T-helper 1 cell (primary cell): Measurements from ENCODE around the gene NCAPH2.

ENCODE experiments used
- DNase-seq, 5 donors: peaks; one replicate each; pipeline ENCODE4 v3.0.0-alpha.2; 2012 to 2020

Gene NCAPH2

DNA sequence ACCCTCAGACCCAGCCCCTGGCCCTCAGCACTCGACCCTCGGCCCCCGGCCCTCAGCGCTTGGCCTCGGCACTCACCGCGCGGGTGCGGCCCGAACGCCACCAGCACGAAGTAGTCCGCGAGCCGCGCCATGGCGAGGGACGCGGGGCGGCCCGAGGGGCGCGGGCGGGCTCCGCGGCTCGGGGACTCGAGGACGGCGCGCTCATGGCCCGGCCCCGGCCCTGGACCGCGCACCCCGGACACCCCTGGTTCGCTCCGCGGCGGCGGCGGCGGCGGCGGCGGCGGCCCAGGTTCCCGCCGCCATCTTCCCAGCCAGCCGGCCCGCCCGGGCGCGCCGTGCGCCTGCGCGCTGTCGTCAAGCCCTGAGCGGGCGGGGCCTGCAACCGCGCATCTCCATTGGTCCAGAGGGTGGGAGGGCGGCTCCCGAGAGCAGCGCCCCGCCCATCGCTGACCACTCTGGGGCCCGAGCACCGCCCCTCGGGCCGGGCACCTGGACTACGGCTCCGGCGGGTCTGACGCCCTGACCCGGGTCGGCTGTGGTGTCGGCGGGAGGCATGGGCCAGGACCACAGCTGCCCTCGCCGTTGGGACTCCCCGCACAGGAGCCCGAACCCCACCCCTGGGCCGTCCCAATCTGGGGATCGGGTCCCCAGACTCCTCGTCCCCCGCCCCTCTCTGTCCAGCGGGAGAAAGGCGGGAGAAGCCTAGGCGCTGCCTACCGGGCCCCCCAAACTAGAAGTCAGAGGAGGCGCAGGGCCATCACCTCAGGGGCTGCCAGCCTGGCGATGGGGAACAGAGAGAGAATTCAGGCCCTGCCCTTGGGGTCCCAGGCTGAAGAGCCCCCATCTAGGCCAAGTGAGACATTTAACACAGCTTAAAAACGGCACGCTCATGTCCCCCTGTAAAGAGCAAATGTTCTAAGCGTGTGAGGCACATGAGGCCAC, 33.0 kb upstream of the NCAPH2 start, which contains the start of gene SBF1:
Gene SBF1, minus strand, starts transcription at position 326 of the 942 bp plus-strand sequence. Its CDS starts 195 bp downstream, at position 131.
- DNase-seq, result peak; percentile 79 to 88 (median 81)

DNA sequence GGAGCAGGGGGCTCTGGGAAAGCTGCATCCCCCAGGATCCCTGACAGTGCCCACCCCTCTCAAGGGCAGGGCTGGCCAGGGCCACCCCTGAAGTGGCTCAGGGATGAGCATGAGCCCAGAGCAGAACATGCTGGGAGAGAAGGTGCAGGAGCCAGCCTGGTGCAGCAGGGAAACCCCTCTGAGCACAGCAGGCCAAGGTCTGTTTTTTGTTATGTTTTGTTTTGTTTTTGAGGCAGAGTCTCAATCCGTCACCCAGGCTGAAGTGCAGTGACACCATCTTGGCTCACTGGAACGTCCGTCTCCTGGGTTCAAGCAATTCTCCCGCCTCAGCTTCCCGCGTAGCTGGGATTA, 32.4 kb upstream of the NCAPH2 start:
- DNase-seq, result no peak

GRCh38 chr22:50476868-50477267, 31.2 kb upstream of the NCAPH2 start:
- DNase-seq, result no peak

DNA sequence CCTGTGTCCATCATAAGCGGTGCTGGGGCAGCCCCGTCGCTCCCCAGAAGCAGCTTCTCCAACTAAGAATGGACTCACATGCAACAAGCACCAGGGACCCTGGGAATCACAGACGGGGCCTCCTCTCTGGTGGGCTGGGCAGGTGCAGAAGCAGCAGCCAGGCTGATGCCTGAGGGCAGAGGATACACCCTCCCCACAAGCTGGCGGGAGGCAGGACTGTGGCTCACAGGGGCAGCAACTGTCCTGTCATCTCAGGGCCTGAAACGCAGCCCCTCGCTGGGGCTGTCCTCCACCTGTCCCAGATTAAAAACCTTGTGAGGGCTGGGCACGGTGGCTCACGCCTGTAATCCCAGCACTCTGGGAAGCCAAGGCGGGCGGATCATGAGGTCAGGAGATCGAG, 30.1 kb upstream of the NCAPH2 start:
- no peak for DNase-seq

GRCh38 chr22:50479721-50480120, 28.3 kb upstream of the NCAPH2 start:
- DNase-seq, result no peak

GRCh38 chr22:50481045-50481439, 27.0 kb upstream of the NCAPH2 start:
- no peak for DNase-seq

DNA sequence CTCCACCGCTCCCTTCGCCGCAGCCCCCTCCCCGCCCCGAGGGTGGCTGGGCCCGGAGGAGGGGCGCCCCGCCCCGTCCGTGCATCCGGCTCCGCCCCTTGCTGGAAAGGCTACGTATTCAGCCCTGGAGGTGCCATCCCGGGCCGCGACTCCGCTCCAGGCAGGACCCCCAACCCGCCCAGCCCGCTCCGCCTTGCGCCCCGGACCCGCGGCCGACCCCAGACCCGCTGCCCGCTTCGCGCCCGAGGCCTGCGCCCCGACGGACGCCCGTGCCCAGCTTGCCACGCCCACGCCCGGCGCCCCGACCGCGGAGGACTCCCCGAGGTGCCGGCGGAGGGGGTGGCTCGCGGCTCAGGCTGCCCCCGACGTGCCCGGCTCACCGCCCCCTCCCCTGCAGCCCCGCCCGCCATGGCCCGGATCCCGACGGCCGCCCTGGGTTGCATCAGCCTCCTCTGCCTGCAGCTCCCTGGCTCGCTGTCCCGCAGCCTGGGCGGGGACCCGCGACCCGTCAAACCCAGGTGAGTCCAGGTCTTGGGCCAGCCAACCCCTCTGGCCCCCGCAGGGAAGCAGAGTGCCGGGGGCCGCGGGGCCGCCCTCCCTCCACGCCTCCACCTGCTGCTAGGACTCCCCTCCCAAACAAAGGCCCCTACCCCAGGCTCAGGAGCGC, 26.5 kb upstream of the NCAPH2 start, which contains the start of gene ADM2:
Gene ADM2, plus strand, starts transcription at position 104 of the 667 bp plus-strand sequence. Its CDS starts 305 bp downstream, at position 409.
- DNase-seq, result peak; percentile 47 to 68 (median 60)

- no peak for DNase-seq
These were observed 25.6 kb upstream of the NCAPH2 start for GRCh38 chr22:50482107-50483074.

- DNase-seq, result no peak
These were observed 24.9 kb upstream of the NCAPH2 start for GRCh38 chr22:50483106-50483505.

DNA sequence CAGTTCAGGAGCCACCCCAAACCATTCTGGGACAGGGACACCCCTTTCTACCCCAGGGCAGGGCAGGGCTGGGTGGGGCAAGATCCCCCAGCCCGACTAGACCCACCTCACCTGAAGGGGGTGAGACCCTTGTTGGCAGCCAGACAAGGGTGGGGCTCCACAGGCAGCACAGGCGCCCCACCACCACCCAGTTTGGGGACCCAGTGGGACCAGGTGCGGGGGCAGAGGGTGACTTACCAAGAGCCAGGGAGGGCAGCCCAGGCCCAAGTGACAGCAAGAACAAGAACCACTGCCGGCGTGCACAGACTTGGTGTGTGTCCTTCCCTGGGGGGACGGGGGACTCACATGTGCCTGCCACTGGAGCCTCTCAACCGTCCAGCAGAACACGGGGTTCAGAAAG, 24.5 kb upstream of the NCAPH2 start:
- DNase-seq, result no peak

DNA sequence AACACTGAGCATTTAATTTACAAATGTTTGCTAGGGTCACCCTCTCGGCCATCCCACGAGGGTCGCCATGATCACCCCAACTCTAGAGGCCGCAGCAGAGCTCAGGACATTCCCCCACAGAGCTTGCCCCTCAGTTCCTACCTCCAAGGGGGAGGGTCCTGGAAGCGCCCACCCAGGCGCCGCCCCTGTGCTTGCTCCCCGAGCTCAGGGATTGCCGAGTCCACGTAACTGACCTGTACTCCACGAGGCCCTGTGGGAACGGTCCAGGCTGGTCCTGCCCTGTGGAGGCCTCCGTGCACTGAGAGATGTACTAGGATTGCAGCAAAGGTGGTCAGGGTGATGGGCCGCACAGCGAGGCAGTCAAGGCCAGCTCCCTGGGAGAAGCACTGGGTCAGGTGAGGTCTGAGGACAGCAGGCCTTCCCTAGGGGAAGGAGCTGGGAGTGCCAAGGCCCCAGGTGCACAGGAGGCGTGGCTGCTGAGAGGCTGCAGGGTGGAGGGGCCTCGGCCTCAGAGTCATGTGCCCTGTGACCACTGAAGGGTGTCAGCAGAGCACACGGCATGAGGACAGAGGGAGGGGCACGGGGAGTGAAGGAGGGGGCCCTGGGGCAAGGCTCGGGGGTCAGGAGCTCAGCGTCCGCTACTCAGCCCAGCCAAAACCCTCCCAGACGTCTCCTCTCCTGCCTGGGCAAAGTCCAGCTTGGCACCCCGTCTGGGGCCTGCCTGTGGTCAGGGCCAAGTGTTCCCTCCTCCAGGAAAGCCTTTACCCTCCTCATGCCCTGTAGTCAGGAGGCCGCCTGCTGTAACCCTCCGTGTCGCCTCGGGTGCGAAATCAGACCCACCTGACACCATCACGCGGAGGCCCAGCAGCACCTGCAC, 23.8 kb upstream of the NCAPH2 start:
- peak in 1 of 5 donors; percentile 9 for DNase-seq

GRCh38 chr22:50485221-50486131, 22.5 kb upstream of the NCAPH2 start:
- peak in 1 of 5 donors; percentile 9 for DNase-seq

- DNase-seq, result no peak
These were observed 21.3 kb upstream of the NCAPH2 start, which contains the start of gene MIOX for GRCh38 chr22:50486561-50487289. MIOX (plus strand) TSS chr22:50486859; CDS start chr22:50486898, 39 bp downstream.

GRCh38 chr22:50487290-50488005, 20.6 kb upstream of the NCAPH2 start:
- no peak for DNase-seq

- peak in 1 of 5 donors; percentile 5 for DNase-seq
These were observed 19.9 kb upstream of the NCAPH2 start for GRCh38 chr22:50488006-50488677.

GRCh38 chr22:50488886-50489285, 19.1 kb upstream of the NCAPH2 start:
- no peak for DNase-seq

DNA sequence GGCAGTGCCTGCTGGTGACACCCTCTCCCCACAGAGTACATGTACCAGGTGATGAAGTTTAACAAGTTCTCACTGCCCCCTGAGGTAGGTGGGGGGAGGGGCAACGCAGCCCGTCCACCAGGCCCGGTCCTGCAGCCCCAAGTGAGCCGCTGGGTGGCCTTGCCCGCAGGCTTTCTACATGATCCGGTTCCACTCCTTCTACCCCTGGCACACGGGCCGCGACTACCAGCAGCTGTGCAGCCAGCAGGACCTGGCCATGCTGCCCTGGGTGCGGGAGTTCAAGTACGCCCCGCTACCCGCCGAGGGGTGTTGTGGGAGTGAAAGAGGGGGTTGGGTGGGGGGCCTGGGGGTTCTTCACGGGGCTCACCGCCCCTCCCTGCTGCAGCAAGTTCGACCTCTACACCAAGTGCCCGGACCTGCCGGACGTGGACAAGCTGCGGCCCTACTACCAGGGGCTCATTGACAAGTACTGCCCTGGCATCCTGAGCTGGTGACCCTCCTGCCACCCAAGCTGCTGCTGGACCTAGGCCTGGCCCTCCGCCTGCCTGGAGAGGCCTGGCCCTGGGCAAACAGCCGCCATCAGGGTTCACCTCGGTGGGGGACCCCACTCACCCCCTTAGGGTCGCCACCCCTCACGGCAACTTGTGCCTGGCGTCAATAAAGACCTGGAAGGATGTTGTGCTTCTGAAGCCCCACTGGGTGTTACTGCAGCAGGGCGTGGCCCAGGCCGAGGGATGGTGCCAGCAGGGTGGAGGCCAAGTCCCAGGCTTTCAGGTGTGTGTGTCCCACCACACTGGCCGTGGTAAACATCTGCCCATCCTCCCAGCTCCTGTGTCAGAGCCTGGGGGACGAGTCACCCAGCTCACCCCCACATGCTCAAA, 18.4 kb upstream of the NCAPH2 start:
- DNase-seq, result no peak
